H9 (cell line): ENCODE measurements around the gene COL27A1. TPM values are rescaled to one million over a fixed set of nuclear protein-coding genes. Genes with fewer than 3 reads are reported as not detected.

Source experiments
- DNase-seq: peaks from one replicate; pipeline ENCODE4 v3.0.0-alpha.2; 2017
- H2AFZ ChIP-seq: one replicate; pipeline ENCODE4 v1.6.1; 2013; ENCODE audit warnings: mild to moderate bottlenecking, low read length, control low read depth, moderate library complexity
- H2AK5ac ChIP-seq: 2 replicates; pipeline ENCODE4 v1.6.1; 2013; ENCODE audit warnings: low read length, control low read depth, mixed read lengths; ENCODE audit not compliant: insufficient read length
- H2BK120ac ChIP-seq: one replicate; pipeline ENCODE4 v1.6.1; 2013; ENCODE audit warnings: low read depth, mild to moderate bottlenecking, low read length, control low read depth, inconsistent platforms; ENCODE audit not compliant: poor library complexity, severe bottlenecking
- H2BK12ac ChIP-seq: 2 replicates; pipeline ENCODE4 v1.6.1; 2013; ENCODE audit warnings: low read length, control low read depth, mixed read lengths, low read depth; ENCODE audit not compliant: insufficient read length
- H2BK15ac ChIP-seq: 2 replicates; pipeline ENCODE4 v1.6.1; 2013; ENCODE audit warnings: low read depth, low read length, control low read depth
- H2BK20ac ChIP-seq: one replicate; pipeline ENCODE4 v1.6.1; 2013; ENCODE audit warnings: low read depth, mild to moderate bottlenecking, low read length, control low read depth, inconsistent platforms; ENCODE audit not compliant: poor library complexity, severe bottlenecking
- H2BK5ac ChIP-seq: 2 replicates; pipeline ENCODE4 v1.6.1; 2013; ENCODE audit warnings: low read length, control low read depth, mixed read lengths; ENCODE audit not compliant: insufficient read length
- H3K14ac ChIP-seq: 2 replicates; pipeline ENCODE4 v1.6.1; 2013; ENCODE audit warnings: low read length, control low read depth; ENCODE audit not compliant: insufficient read depth
- H3K18ac ChIP-seq: 2 replicates; pipeline ENCODE4 v1.6.1; 2013; ENCODE audit warnings: low read depth, mild to moderate bottlenecking, mixed read lengths, low read length, control low read depth; ENCODE audit not compliant: insufficient read length
- H3K23ac ChIP-seq: 2 replicates; pipeline ENCODE4 v1.6.1; 2013; ENCODE audit warnings: low read length, control low read depth, mixed read lengths, low read depth; ENCODE audit not compliant: insufficient read length
- H3K23me2 ChIP-seq: 2 replicates; pipeline ENCODE4 v1.6.1; 2013; ENCODE audit warnings: low read depth, mild to moderate bottlenecking, mixed read lengths, low read length, control low read depth; ENCODE audit not compliant: insufficient read length, poor library complexity, severe bottlenecking
- H3K27ac ChIP-seq: 2 replicates; pipeline ENCODE4 v1.5.1; 2013; ENCODE audit warnings: low read length, control low read depth, mixed read lengths, low read depth; ENCODE audit not compliant: insufficient read length
- H3K27me3 ChIP-seq: 2 replicates; pipeline ENCODE4 v1.6.1; 2013; ENCODE audit warnings: low read length, control low read depth, inconsistent platforms; ENCODE audit not compliant: insufficient read depth
- H3K4ac ChIP-seq: 2 replicates; pipeline ENCODE4 v1.6.1; 2013; ENCODE audit warnings: low read depth, mild to moderate bottlenecking, control low read depth, inconsistent platforms, low read length, moderate library complexity
- H3K4me1 ChIP-seq: 2 replicates; pipeline ENCODE4 v1.6.1; 2013; ENCODE audit warnings: low read length, control low read depth, inconsistent platforms; ENCODE audit not compliant: insufficient read depth
- H3K4me2 ChIP-seq: 2 replicates; pipeline ENCODE4 v1.6.1; 2013; ENCODE audit warnings: low read length, control low read depth, mixed read lengths; ENCODE audit not compliant: insufficient read length, insufficient read depth
- H3K56ac ChIP-seq: 2 replicates; pipeline ENCODE4 v1.6.1; 2013; ENCODE audit warnings: low read depth, mild to moderate bottlenecking, mixed read lengths, low read length, control low read depth; ENCODE audit not compliant: insufficient read length
- H3K79me1 ChIP-seq: 2 replicates; pipeline ENCODE4 v1.6.1; 2013; ENCODE audit warnings: low read depth, mild to moderate bottlenecking, moderate library complexity, low read length, control low read depth, inconsistent platforms; ENCODE audit not compliant: insufficient read depth, poor library complexity, severe bottlenecking
- H3K79me2 ChIP-seq: 2 replicates; pipeline ENCODE4 v1.6.1; 2013; ENCODE audit warnings: low read length, control low read depth, inconsistent platforms; ENCODE audit not compliant: insufficient read depth
- H3K9ac ChIP-seq: 2 replicates; pipeline ENCODE4 v1.6.1; 2013; ENCODE audit warnings: low read length, control low read depth, mixed read lengths; ENCODE audit not compliant: insufficient read length; ENCODE audit errors: extremely low read depth
- H3K9me3 ChIP-seq: one replicate; pipeline ENCODE4 v1.6.1; 2013; ENCODE audit warnings: low read depth, low read length, inconsistent platforms; ENCODE audit not compliant: control insufficient read depth
- H3T11ph ChIP-seq: one replicate; pipeline ENCODE4 v1.6.1; 2013; ENCODE audit warnings: mild to moderate bottlenecking, low read length, control low read depth, inconsistent platforms
- H4K20me1 ChIP-seq: one replicate; pipeline ENCODE4 v1.6.1; 2013; ENCODE audit not compliant: control insufficient read depth, insufficient read length, insufficient read depth
- H4K5ac ChIP-seq: 2 replicates; pipeline ENCODE4 v1.6.1; 2013; ENCODE audit warnings: low read depth, mild to moderate bottlenecking, mixed read lengths, low read length, control low read depth; ENCODE audit not compliant: insufficient read length
- H4K8ac ChIP-seq: replicated peaks from 2 replicates; pipeline ENCODE4 v1.6.1; 2013; ENCODE audit warnings: low read length, control low read depth, mixed read lengths, low read depth; ENCODE audit not compliant: insufficient read length
- H4K91ac ChIP-seq: 2 replicates; pipeline ENCODE4 v1.6.1; 2013; ENCODE audit warnings: low read depth, mild to moderate bottlenecking, moderate library complexity, mixed read lengths, low read length, control low read depth; ENCODE audit not compliant: insufficient read length
- H3K27ac Mint-ChIP-seq, 3 experiments: 2 replicates in 2 of 3; 3 replicates in 1 of 3; pipeline ENCODE4 v1.8.0; 2020 to 2021; ENCODE audit warnings: mixed read lengths in 3 of 3, mild to moderate bottlenecking in 1 of 3, moderate library complexity in 1 of 3
- H3K27me3 Mint-ChIP-seq: 2 replicates; pipeline ENCODE4 v1.8.0; 2021; ENCODE audit warnings: low read depth, mild to moderate bottlenecking, moderate library complexity, mixed read lengths
- H3K36me3 Mint-ChIP-seq, 3 experiments: 2 replicates in 2 of 3; 3 replicates in 1 of 3; pipeline ENCODE4 v1.8.0; 2020 to 2021; ENCODE audit warnings: low read depth in 3 of 3, mixed read lengths in 3 of 3; ENCODE audit not compliant: insufficient read depth in 1 of 3
- H3K4me1 Mint-ChIP-seq, 2 experiments: 2 replicates each; pipeline ENCODE4 v1.8.0; 2020; ENCODE audit warnings: mixed read lengths in 2 of 2
- H3K4me3 Mint-ChIP-seq, 2 experiments: 2 replicates in 1 of 2; 3 replicates in 1 of 2; pipeline ENCODE4 v1.8.0; 2020 to 2021; ENCODE audit warnings: mild to moderate bottlenecking in 2 of 2, mixed read lengths in 2 of 2, moderate library complexity in 1 of 2
- H3K9me3 Mint-ChIP-seq, 2 experiments: 2 replicates in 1 of 2; 3 replicates in 1 of 2; pipeline ENCODE4 v1.8.0; 2020; ENCODE audit warnings: mild to moderate bottlenecking in 2 of 2, mixed read lengths in 2 of 2, moderate library complexity in 1 of 2
- CTCF ChIP-seq: fragments of 200-600 bp; sonication (generic); conservative IDR thresholded peaks from 3 replicates; pipeline ENCODE4 v1.8.0; 2021; ENCODE audit warnings: antibody characterized with exemption, mild to moderate bottlenecking
- WGBS: extraction: QIAGEN DNeasy Blood & Tissue Kit; methylation state at CpG from one replicate; pipeline ENCODE4 v1.1.7; 2013; ENCODE audit warnings: missing lambda C conversion rate, low lambda C conversion rate, mixed read lengths; ENCODE audit not compliant: insufficient read length; ENCODE audit errors: extremely low coverage; 5-methylcytosine and 5-hydroxymethylcytosine counted together
- total RNA-seq: library from RNA; stranded (reverse); gene quantifications from 2 replicates; pipeline ENCODE4 v1.2.1, GENCODE V29; 2021

Gene COL27A1
- total RNA-seq, 1 experiment from 2014 or later: 17.9 TPM

GRCh38 chr9:114346146-114346545, 190.8 kb downstream of the COL27A1 start:
- no peak overlapping the region for H2BK5ac ChIP-seq
- H3K9ac ChIP-seq: no peak overlapping the region
- H3K79me2 ChIP-seq: no peaks in the 10 kb centered on the region
- H3K9me3 Mint-ChIP-seq: no peaks in the 10 kb centered on the region
- no peak overlapping the region for H3K4me3 Mint-ChIP-seq
- no peak overlapping the region for H3K27ac ChIP-seq
- no peaks in the 10 kb centered on the region for H3K9me3 ChIP-seq
- peaks cover 4% of the 10 kb centered on the region for H3K4me1 ChIP-seq
- no peak overlapping the region for H3K27ac Mint-ChIP-seq
- H3K27me3 Mint-ChIP-seq: no peaks in the 10 kb centered on the region; the same call in 1 of the 2 replicates
- H2AK5ac ChIP-seq: no peak overlapping the region
- H2BK20ac ChIP-seq: no peak overlapping the region
- H3K4me2 ChIP-seq: no peak overlapping the region
- no peak overlapping the region for H4K8ac ChIP-seq
- peaks cover 47 to 85% (median 74%) of the 10 kb centered on the region in 3 experiments for H3K36me3 Mint-ChIP-seq
- H3K18ac ChIP-seq: no peak overlapping the region
- H2BK120ac ChIP-seq: no peak overlapping the region
- H4K91ac ChIP-seq: no peak overlapping the region
- no peaks in the 10 kb centered on the region for H3K27me3 ChIP-seq
- no peak for DNase-seq
- H2BK15ac ChIP-seq: no peak overlapping the region
- no peak overlapping the region for H3K14ac ChIP-seq
- H3K79me1 ChIP-seq: no peaks in the 10 kb centered on the region
- no peak overlapping the region for H2BK12ac ChIP-seq
- H3K23ac ChIP-seq: no peak overlapping the region
- no peak overlapping the region for H4K5ac ChIP-seq
- H3K4me1 Mint-ChIP-seq: peaks cover 14 to 20% of the 10 kb centered on the region in 2 experiments
- no peak overlapping the region for H2AFZ ChIP-seq
- H3K56ac ChIP-seq: no peak overlapping the region
- H3K4ac ChIP-seq: no peak overlapping the region
- no peaks in the 10 kb centered on the region for H4K20me1 ChIP-seq
- H3T11ph ChIP-seq: no peak overlapping the region
- H3K23me2 ChIP-seq: no peaks in the 10 kb centered on the region
- TF ChIP-seq CTCF: no peak
- no CpG with 5 or more reads among the region's 11 CpGs for WGBS
